Adrenal gland (tissue), 5 donors: ENCODE data around the gene SPOCK1.

Experiments
- POLR2A ChIP-seq, 2 donors: fragments of 450-650 bp; IDR thresholded peaks; one replicate each; pipeline ENCODE4 v1.6.1; 2017; ENCODE audit warnings: antibody characterized with exemption in 2 of 2, mild to moderate bottlenecking in 2 of 2, moderate library complexity in 1 of 2
- TF ChIP-seq, protein P1 (sequence below), 6 experiments: fragments of 450-650 bp in 4 of 6; fragments of 200-600 bp in 2 of 6; sonication (generic) in 1 of 6; IDR thresholded peaks; 1 replicate in 5 of 6; 2 replicates in 1 of 6; pipeline versions ENCODE4 v1.5.1 to v1.8.0; 2016 to 2021; ENCODE audit warnings: antibody characterized with exemption in 6 of 6, mild to moderate bottlenecking in 2 of 6, moderate library complexity in 1 of 6
- donor health status: DM: no; HTN: no; CAD: no.

DNA sequence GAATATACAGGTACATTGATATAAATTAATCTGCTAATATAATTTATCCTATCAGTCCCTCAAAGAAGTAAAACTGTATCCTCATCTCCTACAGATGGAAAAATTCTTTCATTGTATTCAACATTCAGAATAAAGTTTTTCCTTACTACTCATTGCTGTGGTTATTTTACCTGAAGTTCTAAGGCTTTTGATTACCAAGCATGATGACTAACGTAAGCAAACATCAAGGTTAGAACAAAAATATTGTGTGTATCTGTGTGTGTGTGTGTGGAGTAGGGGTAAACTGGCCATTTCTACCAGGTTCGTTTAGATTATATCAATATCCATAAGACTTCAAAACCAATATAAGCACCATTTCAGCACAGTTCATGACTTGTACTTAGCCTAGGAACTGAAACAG is 573.1 kb downstream of the SPOCK1 start:
- TF ChIP-seq, protein P1, sequence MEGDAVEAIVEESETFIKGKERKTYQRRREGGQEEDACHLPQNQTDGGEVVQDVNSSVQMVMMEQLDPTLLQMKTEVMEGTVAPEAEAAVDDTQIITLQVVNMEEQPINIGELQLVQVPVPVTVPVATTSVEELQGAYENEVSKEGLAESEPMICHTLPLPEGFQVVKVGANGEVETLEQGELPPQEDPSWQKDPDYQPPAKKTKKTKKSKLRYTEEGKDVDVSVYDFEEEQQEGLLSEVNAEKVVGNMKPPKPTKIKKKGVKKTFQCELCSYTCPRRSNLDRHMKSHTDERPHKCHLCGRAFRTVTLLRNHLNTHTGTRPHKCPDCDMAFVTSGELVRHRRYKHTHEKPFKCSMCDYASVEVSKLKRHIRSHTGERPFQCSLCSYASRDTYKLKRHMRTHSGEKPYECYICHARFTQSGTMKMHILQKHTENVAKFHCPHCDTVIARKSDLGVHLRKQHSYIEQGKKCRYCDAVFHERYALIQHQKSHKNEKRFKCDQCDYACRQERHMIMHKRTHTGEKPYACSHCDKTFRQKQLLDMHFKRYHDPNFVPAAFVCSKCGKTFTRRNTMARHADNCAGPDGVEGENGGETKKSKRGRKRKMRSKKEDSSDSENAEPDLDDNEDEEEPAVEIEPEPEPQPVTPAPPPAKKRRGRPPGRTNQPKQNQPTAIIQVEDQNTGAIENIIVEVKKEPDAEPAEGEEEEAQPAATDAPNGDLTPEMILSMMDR (IDR thresholded peaks at IDR 0.05): no peak
- TF ChIP-seq POLR2A (IDR thresholded peaks at IDR 0.05): no peak
